Natural killer cell (primary cell): ENCODE results near the gene INAFM2. TPM values are rescaled to one million over a fixed set of nuclear protein-coding genes. Genes with fewer than 3 reads are reported as not detected.

ENCODE experiments used
- ATAC-seq, 3 donors: fragments of 150-1000 bp in 2 of 3; fragments of 200-7000 bp in 1 of 3; cut with Tn5 transposase; 1 replicate in 1 of 3; 2 replicates in 2 of 3; pipeline ENCODE4 v1.10.0; 2021; ENCODE audit warnings: mild to moderate bottlenecking in 2 of 3, moderate library complexity in 2 of 3
- DNase-seq, 2 donors: peaks; one replicate each; pipeline versions ENCODE4 v3.0.0 to v3.0.0-alpha.2; 2013 to 2021; ENCODE audit warnings: mixed read lengths in 1 of 2
- H3K27ac ChIP-seq: one replicate; pipeline ENCODE4 v1.5.1; 2013; ENCODE audit warnings: mild to moderate bottlenecking, low read length
- H3K27me3 ChIP-seq: one replicate; pipeline ENCODE4 v1.6.1; 2013; ENCODE audit warnings: low read length; ENCODE audit not compliant: control insufficient read depth, insufficient read depth
- H3K36me3 ChIP-seq: one replicate; pipeline ENCODE4 v1.6.1; 2013; ENCODE audit warnings: low read length; ENCODE audit not compliant: control insufficient read depth, insufficient read depth
- H3K4me1 ChIP-seq: one replicate; pipeline ENCODE4 v1.6.1; 2013; ENCODE audit warnings: low read length; ENCODE audit not compliant: control insufficient read depth, insufficient read depth
- H3K4me3 ChIP-seq: one replicate; pipeline ENCODE4 v1.5.1; 2013; ENCODE audit warnings: low read length
- H3K9me3 ChIP-seq: one replicate; pipeline ENCODE4 v1.6.1; 2013; ENCODE audit warnings: low read length; ENCODE audit not compliant: control insufficient read depth, insufficient read depth
- H3K27ac Mint-ChIP-seq, 2 donors: one replicate each; pipeline ENCODE4 v1.8.0; 2022; ENCODE audit warnings: mild to moderate bottlenecking in 2 of 2, mixed read lengths in 2 of 2, moderate library complexity in 1 of 2
- H3K27me3 Mint-ChIP-seq, 2 donors: one replicate each; pipeline ENCODE4 v1.8.0; 2022; ENCODE audit warnings: low read depth in 2 of 2, mixed read lengths in 2 of 2
- H3K36me3 Mint-ChIP-seq: one replicate; pipeline ENCODE4 v1.8.0; 2022; ENCODE audit warnings: mixed read lengths
- H3K4me1 Mint-ChIP-seq, 2 donors: one replicate each; pipeline ENCODE4 v1.8.0; 2022; ENCODE audit warnings: mixed read lengths in 2 of 2
- H3K4me3 Mint-ChIP-seq: one replicate; pipeline ENCODE4 v1.8.0; 2022; ENCODE audit warnings: mild to moderate bottlenecking, moderate library complexity, mixed read lengths
- H3K9me3 Mint-ChIP-seq, 2 donors: one replicate each; pipeline ENCODE4 v1.8.0; 2022; ENCODE audit warnings: mixed read lengths in 2 of 2
- CTCF ChIP-seq: fragments of 200-600 bp; IDR thresholded peaks from one replicate; pipeline ENCODE4 v1.8.0; 2022; ENCODE audit warnings: antibody characterized with exemption
- WGBS: methylation state at CpG from one replicate; pipeline ENCODE4 v1.1.7; 2013; ENCODE audit warnings: missing lambda C conversion rate; ENCODE audit not compliant: insufficient coverage; 5-methylcytosine and 5-hydroxymethylcytosine counted together
- intact Hi-C: fragments of 100-400 bp; cut with micrococcal nuclease; formaldehyde crosslinking; loops from one replicate; pipeline ENCODE4 v1.14.2; 2022
- total RNA-seq, 4 donors: library from RNA; stranded (reverse); fragments of 120-200 nt in 1 of 4; gene quantifications; one replicate each; pipeline versions ENCODE4 v1.2.3 to v1.2.4, GENCODE V29; 2013 to 2022

The INAFM2 gene
- total RNA-seq, 3 donors from 2014 or later (not counting 1 experiment from before 2014, with no cell fraction given), result 14.0 to 21.7 (median 15.1) TPM

GRCh38 chr15:40344631-40345120, 21.2 kb downstream of the INAFM2 start:
- 32% methylated on average over 15 of the region's 15 CpGs for WGBS
- peak; percentile 62 to 82 for DNase-seq
- H3K4me1 Mint-ChIP-seq, result peaks cover 0 to 5% of the 10 kb centered on the region in 2 donors
- no peaks in the 10 kb centered on the region for H3K27me3 Mint-ChIP-seq
- ATAC-seq, result peak; percentile 74 to 99 (median 94)
- Histone ChIP-seq H3K9me3 (no peaks in the 10 kb centered on the region), H3K36me3 (no peaks in the 10 kb centered on the region), H3K27ac (no peak overlapping the region), H3K4me1 (peaks cover 17% of the 10 kb centered on the region), H3K4me3 (no peak overlapping the region), H3K27me3 (no peaks in the 10 kb centered on the region)
- no peak overlapping the region for H3K27ac Mint-ChIP-seq
- intact Hi-C loops, result loop anchor here (1.0 kb wide), 1 partner anchor 77 kb away; no protein-coding TSS in a partner anchor
- H3K9me3 Mint-ChIP-seq, result no peaks in the 10 kb centered on the region
- no peak overlapping the region for H3K4me3 Mint-ChIP-seq
- no peaks in the 10 kb centered on the region for H3K36me3 Mint-ChIP-seq
- TF ChIP-seq CTCF, result peak; percentile 77

GRCh38 chr15:40345225-40345866, 21.9 kb downstream of the INAFM2 start:
- Mint-ChIP-seq H3K4me3 (no peak overlapping the region), H3K27ac (no peak overlapping the region), H3K9me3 (no peaks in the 10 kb centered on the region), H3K4me1 (peaks cover 0 to 5% of the 10 kb centered on the region in 2 donors), H3K36me3 (no peaks in the 10 kb centered on the region), H3K27me3 (no peaks in the 10 kb centered on the region)
- Histone ChIP-seq H3K4me1 (peaks cover 11% of the 10 kb centered on the region), H3K27ac (no peak overlapping the region), H3K9me3 (no peaks in the 10 kb centered on the region), H3K4me3 (no peak overlapping the region), H3K36me3 (no peaks in the 10 kb centered on the region), H3K27me3 (no peaks in the 10 kb centered on the region)
- intact Hi-C loops, result no loop called here
- no peak for TF ChIP-seq CTCF
- 78% methylated on average over 8 of the region's 10 CpGs for WGBS
- no peak for DNase-seq
- ATAC-seq, result no peak

GRCh38 chr15:40345867-40346578, 22.5 kb downstream of the INAFM2 start:
- Histone ChIP-seq H3K4me1 (peaks cover 9% of the 10 kb centered on the region), H3K27me3 (no peaks in the 10 kb centered on the region), H3K36me3 (no peaks in the 10 kb centered on the region), H3K9me3 (no peaks in the 10 kb centered on the region), H3K27ac (no peak overlapping the region), H3K4me3 (no peak overlapping the region)
- Mint-ChIP-seq H3K36me3 (no peaks in the 10 kb centered on the region), H3K4me1 (peaks cover 0 to 5% of the 10 kb centered on the region in 2 donors), H3K4me3 (no peak overlapping the region), H3K27ac (no peak overlapping the region), H3K9me3 (no peaks in the 10 kb centered on the region), H3K27me3 (no peaks in the 10 kb centered on the region)
- no peak for TF ChIP-seq CTCF
- ATAC-seq, result no peak
- WGBS, result 84% methylated on average over 6 of the region's 6 CpGs
- DNase-seq, result no peak
- intact Hi-C loops, result no loop called here
